GM19455 (cell line): Measurements from ENCODE around the gene NOS3.
"Not testable (repeated sequence)": the region's sequence is repeated elsewhere in the genome, so short reads cannot be mapped to it uniquely, and the experiment has no call there.

Experiments used
- ATAC-seq: cut with Tn5 transposase; IDR thresholded peaks from one replicate; pipeline ENCODE4 v1.9.1; 2021; ENCODE audit not compliant: unreplicated experiment

NOS3 gene

GRCh38 chr7:151033864-151034249 lies 43.0 kb downstream of the NOS3 start:
- ATAC-seq, result no peak

GRCh38 chr7:151034312-151035025 lies 43.7 kb downstream of the NOS3 start:
- no peak for ATAC-seq

- no peak for ATAC-seq
Measured at GRCh38 chr7:151035026-151035717, 44.4 kb downstream of the NOS3 start.

GRCh38 chr7:151035902-151036301 lies 45.1 kb downstream of the NOS3 start:
- ATAC-seq, result no peak

GRCh38 chr7:151038951-151039849 lies 48.4 kb downstream of the NOS3 start:
- no peak for ATAC-seq

- ATAC-seq, result no peak
Measured at GRCh38 chr7:151039850-151040548, 49.2 kb downstream of the NOS3 start.

- no peak for ATAC-seq
Measured at GRCh38 chr7:151040616-151041375, 50.0 kb downstream of the NOS3 start.

GRCh38 chr7:151043449-151043848 lies 52.6 kb downstream of the NOS3 start:
- ATAC-seq, result not testable (repeated sequence)

GRCh38 chr7:151043959-151044358 lies 53.1 kb downstream of the NOS3 start:
- ATAC-seq, result no peak

GRCh38 chr7:151045262-151045661 lies 54.4 kb downstream of the NOS3 start:
- no peak for ATAC-seq

GRCh38 chr7:151045967-151046366 lies 55.1 kb downstream of the NOS3 start:
- ATAC-seq, result no peak

GRCh38 chr7:151046603-151047573 lies 56.1 kb downstream of the NOS3 start:
- ATAC-seq, result no peak

- no peak for ATAC-seq
Measured at GRCh38 chr7:151047976-151048815, 57.4 kb downstream of the NOS3 start, which contains the start of gene ASIC3. TSS of gene ASIC3 (plus strand) at chr7:151048531. CDS start at chr7:151048886, 355 bp downstream.

- ATAC-seq, result no peak
Measured at GRCh38 chr7:151048911-151049463, 58.2 kb downstream of the NOS3 start.

GRCh38 chr7:151051108-151051507 lies 60.3 kb downstream of the NOS3 start:
- ATAC-seq, result no peak

GRCh38 chr7:151053096-151053495 lies 62.3 kb downstream of the NOS3 start:
- ATAC-seq, result no peak

- no peak for ATAC-seq
Measured at GRCh38 chr7:151053751-151054150, 62.9 kb downstream of the NOS3 start.

GRCh38 chr7:151056283-151056665 lies 65.5 kb downstream of the NOS3 start:
- ATAC-seq, result no peak
